HEK293 (cell line): ENCODE results near the gene MECR.

ENCODE experiments used
- CTCF ChIP-seq: fragments of 450-650 bp; formaldehyde crosslinking; IDR thresholded peaks from 2 replicates; pipeline ENCODE4 v1.5.1; 2016; ENCODE audit warnings: missing biosample characterization, missing genetic modification characterization
- HIC1 ChIP-seq: fragments of 450-650 bp; formaldehyde crosslinking; IDR thresholded peaks from 2 replicates; pipeline ENCODE4 v1.5.1; 2016; ENCODE audit warnings: missing biosample characterization, missing genetic modification characterization
- KLF7 ChIP-seq: fragments of 450-650 bp; formaldehyde crosslinking; IDR thresholded peaks from 2 replicates; pipeline ENCODE4 v1.5.1; 2016; ENCODE audit warnings: missing biosample characterization, missing genetic modification characterization, borderline replicate concordance
- KLF8 ChIP-seq: fragments of 450-650 bp; formaldehyde crosslinking; IDR thresholded peaks from 2 replicates; pipeline ENCODE4 v1.5.1; 2016; ENCODE audit warnings: missing biosample characterization, missing genetic modification characterization
- KLF9 ChIP-seq: fragments of 450-650 bp; formaldehyde crosslinking; IDR thresholded peaks from 2 replicates; pipeline ENCODE4 v1.5.1; 2016; ENCODE audit warnings: missing biosample characterization, missing genetic modification characterization, low read depth
- MYNN ChIP-seq: fragments of 450-650 bp; formaldehyde crosslinking; IDR thresholded peaks from 2 replicates; pipeline ENCODE4 v1.5.1; 2016; ENCODE audit warnings: missing biosample characterization, missing genetic modification characterization, borderline replicate concordance
- PRDM1 ChIP-seq: fragments of 450-650 bp; formaldehyde crosslinking; IDR thresholded peaks from 2 replicates; pipeline ENCODE4; 2016; ENCODE audit warnings: missing biosample characterization, missing genetic modification characterization
- WT1 ChIP-seq: fragments of 450-650 bp; formaldehyde crosslinking; IDR thresholded peaks from 2 replicates; pipeline ENCODE4 v1.5.1; 2016; ENCODE audit warnings: missing biosample characterization, missing genetic modification characterization
- YY2 ChIP-seq: fragments of 450-650 bp; formaldehyde crosslinking; IDR thresholded peaks from 2 replicates; pipeline ENCODE4 v1.5.1; 2016; ENCODE audit warnings: missing biosample characterization, missing genetic modification characterization
- ZBTB10 ChIP-seq: fragments of 450-650 bp; formaldehyde crosslinking; IDR thresholded peaks from 2 replicates; pipeline ENCODE4 v1.5.1; 2016; ENCODE audit warnings: missing biosample characterization, missing genetic modification characterization
- ZBTB11 ChIP-seq: fragments of 450-650 bp; formaldehyde crosslinking; conservative IDR thresholded peaks from 2 replicates; pipeline ENCODE4 v1.5.1; 2016; ENCODE audit warnings: low read depth, missing biosample characterization, missing genetic modification characterization
- ZBTB20 ChIP-seq: fragments of 450-650 bp; formaldehyde crosslinking; IDR thresholded peaks from 2 replicates; pipeline ENCODE4 v1.5.1; 2016; ENCODE audit warnings: missing biosample characterization, missing genetic modification characterization
- ZBTB7A ChIP-seq: fragments of 450-650 bp; formaldehyde crosslinking; IDR thresholded peaks from 2 replicates; pipeline ENCODE4 v1.5.1; 2016; ENCODE audit warnings: low read depth, missing biosample characterization, missing genetic modification characterization
- ZFP3 ChIP-seq: fragments of 450-650 bp; formaldehyde crosslinking; IDR thresholded peaks from 2 replicates; pipeline ENCODE4 v1.5.1; 2016; ENCODE audit warnings: low read depth, missing biosample characterization, missing genetic modification characterization
- ZFP37 ChIP-seq: fragments of 450-650 bp; formaldehyde crosslinking; IDR thresholded peaks from 2 replicates; pipeline ENCODE4 v1.5.1; 2016; ENCODE audit warnings: missing biosample characterization, missing genetic modification characterization
- ZNF112 ChIP-seq: fragments of 450-650 bp; formaldehyde crosslinking; IDR thresholded peaks from 2 replicates; pipeline ENCODE4 v1.5.0; 2017; ENCODE audit warnings: missing biosample characterization, missing genetic modification characterization
- ZNF146 ChIP-seq: fragments of 450-650 bp; formaldehyde crosslinking; IDR thresholded peaks from 2 replicates; pipeline ENCODE4 v1.5.1; 2016; ENCODE audit warnings: missing biosample characterization, missing genetic modification characterization
- ZNF157 ChIP-seq: fragments of 450-650 bp; formaldehyde crosslinking; IDR thresholded peaks from 2 replicates; pipeline ENCODE4 v1.5.1; 2016; ENCODE audit warnings: missing biosample characterization, missing genetic modification characterization
- ZNF292 ChIP-seq: fragments of 450-650 bp; formaldehyde crosslinking; IDR thresholded peaks from 2 replicates; pipeline ENCODE4 v1.5.1; 2016; ENCODE audit warnings: low read depth, missing biosample characterization, missing genetic modification characterization, borderline replicate concordance
- ZNF555 ChIP-seq: fragments of 450-650 bp; formaldehyde crosslinking; conservative IDR thresholded peaks from 2 replicates; pipeline ENCODE4 v1.5.1; 2017; ENCODE audit warnings: missing biosample characterization, mild to moderate bottlenecking, missing genetic modification characterization, inconsistent platforms
- ZNF560 ChIP-seq: fragments of 450-650 bp; formaldehyde crosslinking; IDR thresholded peaks from 2 replicates; pipeline ENCODE4 v1.5.1; 2017; ENCODE audit warnings: missing biosample characterization, missing genetic modification characterization, borderline replicate concordance
- ZNF623 ChIP-seq: fragments of 450-650 bp; formaldehyde crosslinking; IDR thresholded peaks from 2 replicates; pipeline ENCODE4 v1.5.1; 2016; ENCODE audit warnings: missing biosample characterization, missing genetic modification characterization
- ZNF626 ChIP-seq: fragments of 450-650 bp; sonication (Bioruptor Pico); formaldehyde crosslinking; IDR thresholded peaks from 2 replicates; pipeline ENCODE4 v1.5.1; 2018; ENCODE audit warnings: missing biosample characterization, missing genetic modification characterization, inconsistent platforms
- ZNF692 ChIP-seq: fragments of 450-650 bp; formaldehyde crosslinking; IDR thresholded peaks from 2 replicates; pipeline ENCODE4 v1.5.1; 2016; ENCODE audit warnings: missing biosample characterization, missing genetic modification characterization
- ZNF777 ChIP-seq: fragments of 450-650 bp; formaldehyde crosslinking; IDR thresholded peaks from 2 replicates; pipeline ENCODE4 v1.5.1; 2017; ENCODE audit warnings: missing biosample characterization, missing genetic modification characterization, borderline replicate concordance
- ZNF785 ChIP-seq: fragments of 450-650 bp; formaldehyde crosslinking; IDR thresholded peaks from 2 replicates; pipeline ENCODE4 v1.5.1; 2016; ENCODE audit warnings: missing biosample characterization, missing genetic modification characterization
- TF ChIP-seq, protein P1 (sequence below): fragments of 450-650 bp; formaldehyde crosslinking; IDR thresholded peaks from 2 replicates; pipeline ENCODE4 v1.5.1; 2016; ENCODE audit warnings: missing biosample characterization, missing genetic modification characterization

MECR gene

GRCh38 chr1:29230553-29231378 lies at the start of gene MECR (continued):
- TF ChIP-seq ZNF146 (tag by site-specific recombination), result no peak
- TF ChIP-seq ZNF292 (tag by site-specific recombination), result no peak
- TF ChIP-seq KLF7 (tag by site-specific recombination), result peak; percentile 90; the same call in 1 of the 2 replicates
- TF ChIP-seq HIC1 (tag by site-specific recombination), result peak; percentile 84
- TF ChIP-seq CTCF (tag by site-specific recombination), result peak; percentile 71
- TF ChIP-seq MYNN, result no peak
- peak; percentile 66; the same call in 1 of the 2 replicates for TF ChIP-seq ZBTB7A
- TF ChIP-seq ZBTB20 (tag by site-specific recombination), result peak; percentile 72; the same call in 1 of the 2 replicates
- TF ChIP-seq ZNF692 (tag by site-specific recombination), result peak; percentile 100
- no peak for TF ChIP-seq ZNF623 (tag by site-specific recombination)
- peak; percentile 98 for TF ChIP-seq KLF9
- no peak for TF ChIP-seq ZNF777 (tag by site-specific recombination)
- no peak for TF ChIP-seq ZNF560
- TF ChIP-seq ZNF785 (tag by site-specific recombination), result no peak
- TF ChIP-seq KLF8 (tag by site-specific recombination), result peak; percentile 99
- TF ChIP-seq, protein P1, sequence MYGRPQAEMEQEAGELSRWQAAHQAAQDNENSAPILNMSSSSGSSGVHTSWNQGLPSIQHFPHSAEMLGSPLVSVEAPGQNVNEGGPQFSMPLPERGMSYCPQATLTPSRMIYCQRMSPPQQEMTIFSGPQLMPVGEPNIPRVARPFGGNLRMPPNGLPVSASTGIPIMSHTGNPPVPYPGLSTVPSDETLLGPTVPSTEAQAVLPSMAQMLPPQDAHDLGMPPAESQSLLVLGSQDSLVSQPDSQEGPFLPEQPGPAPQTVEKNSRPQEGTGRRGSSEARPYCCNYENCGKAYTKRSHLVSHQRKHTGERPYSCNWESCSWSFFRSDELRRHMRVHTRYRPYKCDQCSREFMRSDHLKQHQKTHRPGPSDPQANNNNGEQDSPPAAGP (tag by site-specific recombination), result peak; percentile 73
- TF ChIP-seq ZFP37 (tag by site-specific recombination), result no peak
- 0 out of 2 replicates have a peak, but pooled peaks have one; percentile 11 for TF ChIP-seq ZBTB11 (tag by site-specific recombination)
- no peak for TF ChIP-seq PRDM1 (tag by site-specific recombination)
- no peak for TF ChIP-seq ZNF626 (tag by site-specific recombination)
- peak; percentile 11; the same call in 1 of the 2 replicates for TF ChIP-seq WT1 (tag by site-specific recombination)
- no peak for TF ChIP-seq ZNF112 (tag by site-specific recombination)
- TF ChIP-seq ZFP3 (tag by site-specific recombination), result no peak
- TF ChIP-seq ZNF555, result no peak
- TF ChIP-seq ZNF157 (tag by site-specific recombination), result no peak
- peak; percentile 86 for TF ChIP-seq ZBTB10 (tag by site-specific recombination)
- TF ChIP-seq YY2 (tag by site-specific recombination), result no peak
